ENCODE data around the gene TYW5. TPM values are rescaled to one million over a fixed set of nuclear protein-coding genes. Genes with fewer than 3 reads are reported as not detected.
A peak's percentile ranks its signal among the peaks of the same experiment; 100 is the strongest.

TYW5 gene
- total RNA-seq, 4 donors from 2014 or later: 3.5 to 7.5 (median 4.3) TPM

DNA sequence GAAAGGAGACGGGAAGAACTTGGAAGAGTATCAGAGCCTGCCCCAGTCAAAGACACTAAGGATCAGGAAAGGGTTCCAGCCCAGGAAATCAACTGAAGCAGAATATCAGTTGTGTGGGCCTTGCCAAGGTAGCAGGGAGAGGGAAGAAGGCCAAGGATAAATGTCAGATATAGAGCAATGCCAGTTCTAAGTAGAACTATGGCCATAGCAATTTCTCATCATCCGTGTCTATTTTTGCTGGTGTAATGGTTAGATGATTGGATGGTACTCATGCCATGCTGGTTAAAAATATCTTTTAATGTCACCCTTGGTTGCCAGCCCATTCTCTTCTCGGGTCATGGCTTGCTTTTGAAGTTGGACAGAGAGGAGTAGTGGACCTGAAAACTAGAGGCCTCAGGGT, 42.0 kb upstream of the TYW5 start:
- DNase-seq (ENCODE audit: extremely low spot score): peak; percentile 74
- Histone ChIP-seq H3K27me3 (no peaks in the 10 kb centered on the region), H3K36me3 (no peaks in the 10 kb centered on the region), H3K9me3 (no peaks in the 10 kb centered on the region), H3K27ac (replicated peaks in 1 of 4) (no peak overlapping the region), H3K4me1 (peaks cover 0 to 4% (median 0%) of the 10 kb centered on the region in 4 donors), H3K4me3 (no peak overlapping the region)
- WGBS: 96% methylated on average over 3 of the region's 3 CpGs
- intact Hi-C loops (cut with DNase I): no loop called here
- TF ChIP-seq EP300 (IDR thresholded peaks at IDR 0.05) (no peak), POLR2A (IDR thresholded peaks at IDR 0.05; ENCODE audit: low read depth) (no peak), POLR2AphosphoS5 (IDR thresholded peaks at IDR 0.05) (no peak)
- TF ChIP-seq, protein P1, sequence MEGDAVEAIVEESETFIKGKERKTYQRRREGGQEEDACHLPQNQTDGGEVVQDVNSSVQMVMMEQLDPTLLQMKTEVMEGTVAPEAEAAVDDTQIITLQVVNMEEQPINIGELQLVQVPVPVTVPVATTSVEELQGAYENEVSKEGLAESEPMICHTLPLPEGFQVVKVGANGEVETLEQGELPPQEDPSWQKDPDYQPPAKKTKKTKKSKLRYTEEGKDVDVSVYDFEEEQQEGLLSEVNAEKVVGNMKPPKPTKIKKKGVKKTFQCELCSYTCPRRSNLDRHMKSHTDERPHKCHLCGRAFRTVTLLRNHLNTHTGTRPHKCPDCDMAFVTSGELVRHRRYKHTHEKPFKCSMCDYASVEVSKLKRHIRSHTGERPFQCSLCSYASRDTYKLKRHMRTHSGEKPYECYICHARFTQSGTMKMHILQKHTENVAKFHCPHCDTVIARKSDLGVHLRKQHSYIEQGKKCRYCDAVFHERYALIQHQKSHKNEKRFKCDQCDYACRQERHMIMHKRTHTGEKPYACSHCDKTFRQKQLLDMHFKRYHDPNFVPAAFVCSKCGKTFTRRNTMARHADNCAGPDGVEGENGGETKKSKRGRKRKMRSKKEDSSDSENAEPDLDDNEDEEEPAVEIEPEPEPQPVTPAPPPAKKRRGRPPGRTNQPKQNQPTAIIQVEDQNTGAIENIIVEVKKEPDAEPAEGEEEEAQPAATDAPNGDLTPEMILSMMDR (IDR thresholded peaks at IDR 0.05): no peak

DNA sequence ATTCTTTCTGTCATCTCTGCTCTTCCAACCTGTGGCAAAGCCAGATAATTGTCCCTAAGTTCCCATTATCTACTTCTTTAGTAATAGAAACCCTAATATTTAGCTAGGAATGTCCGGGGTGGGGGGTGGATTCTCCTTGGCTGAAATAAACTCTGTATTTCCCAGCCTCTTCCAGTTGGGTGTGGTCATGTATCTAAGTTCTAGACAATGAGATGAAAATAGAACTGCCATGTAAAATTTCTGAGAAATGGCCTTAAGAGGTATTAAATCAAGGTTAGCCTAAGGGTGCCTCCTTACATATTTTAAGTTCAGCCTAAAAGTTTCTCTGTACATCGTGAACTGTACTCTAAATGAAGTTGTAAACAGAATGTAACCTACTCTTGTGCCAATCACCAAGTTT, 39.6 kb upstream of the TYW5 start:
- no peak for DNase-seq (ENCODE audit: extremely low spot score)
- Histone ChIP-seq H3K9me3 (no peaks in the 10 kb centered on the region), H3K36me3 (no peaks in the 10 kb centered on the region), H3K4me1 (peaks cover 0 to 4% (median 0%) of the 10 kb centered on the region in 4 donors), H3K4me3 (no peak overlapping the region), H3K27ac (replicated peaks in 1 of 4) (no peak overlapping the region), H3K27me3 (no peaks in the 10 kb centered on the region)
- TF ChIP-seq EP300 (IDR thresholded peaks at IDR 0.05) (no peak), POLR2AphosphoS5 (IDR thresholded peaks at IDR 0.05) (no peak), POLR2A (IDR thresholded peaks at IDR 0.05; ENCODE audit: low read depth) (no peak)
- TF ChIP-seq, protein P1 (IDR thresholded peaks at IDR 0.05): no peak
- intact Hi-C loops (cut with DNase I): no loop called here
- WGBS: 81% methylated on average over 2 of the region's 2 CpGs

DNA sequence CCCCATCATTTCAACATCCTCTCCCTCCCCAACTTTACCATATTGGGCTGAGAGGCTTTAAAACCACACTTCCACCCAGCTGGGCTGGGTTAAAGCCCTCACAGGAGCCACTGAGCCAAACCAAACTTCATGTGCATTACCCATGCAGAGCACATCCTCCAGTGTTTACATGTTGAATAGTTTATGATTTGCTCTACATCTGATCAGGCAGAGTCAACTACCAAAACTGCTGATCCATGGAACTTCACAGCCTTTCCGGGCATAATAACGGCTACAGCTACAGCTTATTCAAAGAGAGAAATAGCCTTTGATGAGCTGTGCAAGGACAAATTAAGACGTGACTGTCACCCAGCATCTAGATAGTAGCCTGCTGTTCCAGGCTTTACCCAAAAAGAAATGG, 39.1 kb upstream of the TYW5 start:
- intact Hi-C loops (cut with DNase I): no loop called here
- 92% methylated on average over 3 of the region's 3 CpGs for WGBS

DNA sequence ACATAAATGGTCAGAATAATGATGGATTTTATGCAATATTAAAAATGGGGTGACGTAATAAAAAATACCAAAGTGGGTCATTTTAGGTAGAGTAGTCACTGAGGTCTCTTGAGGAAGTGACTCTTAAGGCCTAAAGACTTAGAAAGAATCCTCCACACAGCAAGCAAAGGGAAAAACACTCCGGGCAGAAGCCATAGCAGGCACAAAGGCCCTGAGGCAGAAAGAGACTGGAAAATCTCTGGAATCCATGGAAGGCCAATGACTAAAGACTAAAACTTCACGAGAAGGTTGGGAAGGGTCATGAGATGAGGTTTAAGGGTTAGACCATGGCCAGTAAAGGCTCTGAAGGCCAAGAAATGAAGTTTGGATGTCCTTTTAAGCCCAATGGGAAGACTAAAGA, 37.0 kb upstream of the TYW5 start:
- intact Hi-C loops (cut with DNase I): no loop called here

More for the DNA sequence above, 39.1 kb upstream of the TYW5 start:
- Histone ChIP-seq H3K4me3 (no peak overlapping the region), H3K4me1 (peaks cover 0 to 4% (median 0%) of the 10 kb centered on the region in 4 donors), H3K9me3 (no peaks in the 10 kb centered on the region), H3K36me3 (no peaks in the 10 kb centered on the region), H3K27me3 (no peaks in the 10 kb centered on the region), H3K27ac (replicated peaks in 1 of 4) (no peak overlapping the region)
- TF ChIP-seq POLR2A (IDR thresholded peaks at IDR 0.05; ENCODE audit: low read depth): no peak
- TF ChIP-seq, protein P1 (IDR thresholded peaks at IDR 0.05): no peak
- no peak for TF ChIP-seq POLR2AphosphoS5 (IDR thresholded peaks at IDR 0.05)
- no peak for TF ChIP-seq EP300 (IDR thresholded peaks at IDR 0.05)
- DNase-seq (ENCODE audit: extremely low spot score): peak; percentile 79

More for the DNA sequence above, 37.0 kb upstream of the TYW5 start:
- H3K4me3 ChIP-seq: no peak overlapping the region
- peaks cover 0 to 10% (median 8%) of the 10 kb centered on the region in 4 donors for H3K4me1 ChIP-seq
- H3K9me3 ChIP-seq: no peaks in the 10 kb centered on the region
- no peaks in the 10 kb centered on the region for H3K27me3 ChIP-seq
- no peak overlapping the region for H3K27ac ChIP-seq (replicated peaks in 1 of 4)
- no peaks in the 10 kb centered on the region for H3K36me3 ChIP-seq
- peak; percentile 37 for DNase-seq (ENCODE audit: extremely low spot score)
- 98% methylated on average over 3 of the region's 3 CpGs for WGBS
- TF ChIP-seq, protein P1 (IDR thresholded peaks at IDR 0.05): no peak
- TF ChIP-seq POLR2AphosphoS5 (IDR thresholded peaks at IDR 0.05): no peak
- TF ChIP-seq POLR2A (IDR thresholded peaks at IDR 0.05; ENCODE audit: low read depth): no peak
- no peak for TF ChIP-seq EP300 (IDR thresholded peaks at IDR 0.05)
